Measurements from ENCODE around the gene GPATCH4.
"Not testable (repeated sequence)": the region's sequence is repeated elsewhere in the genome, so short reads cannot be mapped to it uniquely, and the experiment has no call there.

Gene GPATCH4

GRCh38 chr1:156626079-156626438, 24.8 kb upstream of the GPATCH4 start:
- no peak for DNase-seq

GRCh38 chr1:156625436-156626078, 24.3 kb upstream of the GPATCH4 start:
- peak; percentile 56 for DNase-seq

- DNase-seq = no peak
Observed at GRCh38 chr1:156624814-156625435, 23.6 kb upstream of the GPATCH4 start.

- DNase-seq = peak; percentile 39
Observed at GRCh38 chr1:156623946-156624813, 22.9 kb upstream of the GPATCH4 start.

GRCh38 chr1:156622581-156623297, 21.5 kb upstream of the GPATCH4 start:
- no peak for DNase-seq

GRCh38 chr1:156619582-156619955, 18.3 kb upstream of the GPATCH4 start:
- no peak for DNase-seq

- DNase-seq = peak; percentile 15
Observed at GRCh38 chr1:156618853-156619581, 17.7 kb upstream of the GPATCH4 start, which contains the start of gene HAPLN2. Gene HAPLN2, plus strand, starts transcription at chr1:156619415. Its CDS starts 4,076 bp downstream, at chr1:156623491.

GRCh38 chr1:156616463-156616862, 15.2 kb upstream of the GPATCH4 start:
- no peak for DNase-seq

- DNase-seq = no peak
Observed at GRCh38 chr1:156615946-156616345, 14.7 kb upstream of the GPATCH4 start.

GRCh38 chr1:156612666-156613065, 11.4 kb upstream of the GPATCH4 start:
- no peak for DNase-seq

- not testable (repeated sequence) for DNase-seq
Observed at GRCh38 chr1:156610072-156610471, 8.8 kb upstream of the GPATCH4 start.

- peak; percentile 68 for DNase-seq
Observed at GRCh38 chr1:156608981-156609380, 7.7 kb upstream of the GPATCH4 start.

GRCh38 chr1:156608036-156608674, 6.9 kb upstream of the GPATCH4 start:
- peak; percentile 80 for DNase-seq

GRCh38 chr1:156607344-156607743, 6.1 kb upstream of the GPATCH4 start:
- not testable (repeated sequence) for DNase-seq

GRCh38 chr1:156602557-156602993, 1.3 kb upstream of the GPATCH4 start:
- DNase-seq = peak; percentile 42

- no peak for DNase-seq
Observed at GRCh38 chr1:156601892-156602291, 613 bp upstream of the GPATCH4 start.

- peak; percentile 8 for DNase-seq
Observed at GRCh38 chr1:156600733-156601121, 552 bp downstream of the GPATCH4 start.

- peak; percentile 47 for DNase-seq
Observed at GRCh38 chr1:156599811-156600210, 1.5 kb downstream of the GPATCH4 start.

- no peak for DNase-seq
Observed at GRCh38 chr1:156598731-156599432, 2.4 kb downstream of the GPATCH4 start.

GRCh38 chr1:156598125-156598524, 3.2 kb downstream of the GPATCH4 start:
- DNase-seq = no peak

GRCh38 chr1:156596426-156596825, 4.9 kb downstream of the GPATCH4 start:
- DNase-seq = no peak
